Activated naive CD8-positive, alpha-beta T cell treated with anti-CD3 and anti-CD28 coated beads for 36 hours (primary cell): Measurements from ENCODE around the gene GPC1. TPM values are rescaled to one million over a fixed set of nuclear protein-coding genes. Genes with fewer than 3 reads are reported as not detected.

ENCODE experiments used
- DNase-seq: peaks from one replicate; pipeline ENCODE4 v3.0.0; 2021
- H3K27ac Mint-ChIP-seq: one replicate; pipeline ENCODE4 v1.8.0; 2022; ENCODE audit warnings: mild to moderate bottlenecking, moderate library complexity, mixed read lengths
- H3K27me3 Mint-ChIP-seq: one replicate; pipeline ENCODE4 v1.8.0; 2022; ENCODE audit warnings: mild to moderate bottlenecking, mixed read lengths
- H3K36me3 Mint-ChIP-seq: one replicate; pipeline ENCODE4 v1.8.0; 2021; ENCODE audit warnings: mild to moderate bottlenecking, mixed read lengths
- H3K4me1 Mint-ChIP-seq: one replicate; pipeline ENCODE4 v1.8.0; 2021; ENCODE audit warnings: mixed read lengths
- H3K4me3 Mint-ChIP-seq: one replicate; pipeline ENCODE4 v1.8.0; 2022; ENCODE audit warnings: mild to moderate bottlenecking, moderate library complexity, mixed read lengths
- H3K9me3 Mint-ChIP-seq: one replicate; pipeline ENCODE4 v1.8.0; 2022; ENCODE audit warnings: mixed read lengths
- total RNA-seq, 2 experiments: library from RNA; stranded (reverse); gene quantifications; one replicate each; pipeline ENCODE4 v1.2.3, GENCODE V29; 2021

GPC1 gene
- total RNA-seq, 2 experiments from 2014 or later = 0.64 to 1.3 TPM

- no peaks in the 10 kb centered on the region for H3K9me3 Mint-ChIP-seq
- H3K4me3 Mint-ChIP-seq = no peak overlapping the region
- H3K36me3 Mint-ChIP-seq = no peaks in the 10 kb centered on the region
- DNase-seq = no peak
- H3K27me3 Mint-ChIP-seq = no peaks in the 10 kb centered on the region
- H3K27ac Mint-ChIP-seq = no peak overlapping the region
- peaks cover 2% of the 10 kb centered on the region for H3K4me1 Mint-ChIP-seq
Observed at GRCh38 chr2:240394549-240394948, 40.9 kb upstream of the GPC1 start.

GRCh38 chr2:240395448-240395847, 40.0 kb upstream of the GPC1 start:
- no peak for DNase-seq
- Mint-ChIP-seq H3K9me3 (no peaks in the 10 kb centered on the region), H3K27ac (no peak overlapping the region), H3K27me3 (no peaks in the 10 kb centered on the region), H3K4me3 (no peak overlapping the region), H3K4me1 (no peaks in the 10 kb centered on the region), H3K36me3 (no peaks in the 10 kb centered on the region)

- no peak overlapping the region for H3K27ac Mint-ChIP-seq
- H3K4me3 Mint-ChIP-seq = no peak overlapping the region
- H3K4me1 Mint-ChIP-seq = no peaks in the 10 kb centered on the region
- H3K36me3 Mint-ChIP-seq = no peaks in the 10 kb centered on the region
- DNase-seq = no peak
- no peaks in the 10 kb centered on the region for H3K27me3 Mint-ChIP-seq
- no peaks in the 10 kb centered on the region for H3K9me3 Mint-ChIP-seq
Observed at GRCh38 chr2:240395896-240396622, 39.4 kb upstream of the GPC1 start.

DNA sequence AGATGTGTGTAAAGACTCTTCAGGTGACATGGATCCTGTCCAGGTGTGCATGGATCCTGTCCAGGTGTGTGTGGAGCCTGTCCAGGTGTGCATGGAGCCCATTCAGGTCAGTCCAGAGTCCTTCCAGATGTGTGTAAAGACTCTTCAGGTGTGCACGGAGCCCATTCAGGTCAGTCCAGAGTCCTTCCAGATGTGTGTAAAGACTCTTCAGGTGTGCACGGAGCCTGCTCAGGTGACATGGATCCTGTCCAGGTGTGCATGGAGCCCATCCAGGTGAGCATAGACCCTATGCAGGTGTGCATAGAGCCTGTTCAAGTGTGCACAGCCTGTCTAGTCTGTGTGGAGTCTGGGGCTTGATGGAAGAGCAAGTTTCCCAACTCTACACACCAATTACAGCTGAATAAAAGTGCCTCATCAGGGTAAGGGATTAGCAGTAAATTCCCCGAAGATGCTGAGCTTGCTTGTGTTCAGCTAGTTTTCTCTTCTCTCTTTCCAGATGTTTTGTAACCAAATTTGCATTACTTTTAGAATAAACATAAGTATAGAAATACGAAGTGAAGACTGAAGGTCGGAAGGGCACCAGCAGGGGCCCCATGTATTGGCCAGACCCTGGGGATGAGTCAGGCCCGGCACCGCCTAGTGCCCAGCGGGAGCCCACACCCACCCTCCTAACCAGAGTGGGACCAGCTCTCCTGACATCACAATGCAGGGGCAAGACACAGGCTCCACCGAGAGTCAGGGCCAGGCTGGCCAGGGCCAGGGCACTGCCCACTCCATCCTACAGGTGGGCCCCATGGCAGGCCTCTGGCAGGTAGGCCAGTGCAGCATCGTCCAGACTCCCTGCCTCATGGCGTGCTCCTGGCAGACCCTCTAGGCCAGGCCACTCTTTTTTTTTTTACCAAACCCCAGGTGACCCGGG, 38.6 kb upstream of the GPC1 start:
- no peaks in the 10 kb centered on the region for H3K27me3 Mint-ChIP-seq

GRCh38 chr2:240397542-240397916, 37.9 kb upstream of the GPC1 start:
- no peaks in the 10 kb centered on the region for H3K4me1 Mint-ChIP-seq
- H3K9me3 Mint-ChIP-seq = no peaks in the 10 kb centered on the region
- H3K27ac Mint-ChIP-seq = no peak overlapping the region
- H3K27me3 Mint-ChIP-seq = no peaks in the 10 kb centered on the region
- no peaks in the 10 kb centered on the region for H3K36me3 Mint-ChIP-seq
- no peak for DNase-seq
- H3K4me3 Mint-ChIP-seq = no peak overlapping the region

More for the DNA sequence above, 38.6 kb upstream of the GPC1 start:
- Mint-ChIP-seq H3K9me3 (no peaks in the 10 kb centered on the region), H3K27ac (no peak overlapping the region), H3K4me1 (no peaks in the 10 kb centered on the region), H3K36me3 (no peaks in the 10 kb centered on the region), H3K4me3 (no peak overlapping the region)
- DNase-seq = no peak

DNA sequence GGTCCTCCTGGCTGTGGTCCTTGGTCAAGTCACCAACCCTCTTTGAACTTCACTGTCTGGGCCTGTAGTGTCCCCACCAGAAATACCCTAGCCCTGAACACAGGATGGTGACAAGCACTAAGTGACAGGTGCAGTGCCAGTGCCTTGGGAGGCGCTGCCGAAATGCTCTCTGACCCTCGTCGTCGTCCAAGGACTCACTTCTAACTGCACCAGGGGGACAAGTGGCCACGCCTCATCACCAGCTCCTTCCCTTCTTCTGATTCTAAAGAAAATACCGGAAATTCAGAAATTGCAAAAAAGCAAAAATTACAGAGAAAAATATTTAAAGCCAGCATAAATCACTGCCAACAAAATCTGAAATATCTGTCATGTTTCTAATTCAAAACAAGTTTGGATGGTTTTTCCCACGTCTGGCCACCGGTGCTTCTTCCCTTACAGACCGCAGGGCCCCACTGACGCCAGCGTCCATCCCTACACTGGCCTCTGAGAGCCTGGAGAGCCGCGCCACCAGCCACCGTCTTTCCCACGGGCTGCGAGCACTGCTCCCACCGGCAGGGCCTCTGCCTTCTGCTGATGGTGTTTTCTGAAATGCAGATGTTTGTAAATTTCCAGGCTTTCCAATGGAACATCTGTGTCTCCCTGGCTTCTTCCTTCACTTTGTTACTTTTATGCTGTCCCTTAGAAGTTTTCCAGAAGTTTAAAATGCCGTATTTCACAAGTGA, 37.4 kb upstream of the GPC1 start:
- Mint-ChIP-seq H3K4me1 (peaks cover under 1% of the 10 kb centered on the region), H3K9me3 (no peaks in the 10 kb centered on the region), H3K27ac (no peak overlapping the region), H3K36me3 (no peaks in the 10 kb centered on the region), H3K4me3 (no peak overlapping the region), H3K27me3 (no peaks in the 10 kb centered on the region)
- no peak for DNase-seq

DNA sequence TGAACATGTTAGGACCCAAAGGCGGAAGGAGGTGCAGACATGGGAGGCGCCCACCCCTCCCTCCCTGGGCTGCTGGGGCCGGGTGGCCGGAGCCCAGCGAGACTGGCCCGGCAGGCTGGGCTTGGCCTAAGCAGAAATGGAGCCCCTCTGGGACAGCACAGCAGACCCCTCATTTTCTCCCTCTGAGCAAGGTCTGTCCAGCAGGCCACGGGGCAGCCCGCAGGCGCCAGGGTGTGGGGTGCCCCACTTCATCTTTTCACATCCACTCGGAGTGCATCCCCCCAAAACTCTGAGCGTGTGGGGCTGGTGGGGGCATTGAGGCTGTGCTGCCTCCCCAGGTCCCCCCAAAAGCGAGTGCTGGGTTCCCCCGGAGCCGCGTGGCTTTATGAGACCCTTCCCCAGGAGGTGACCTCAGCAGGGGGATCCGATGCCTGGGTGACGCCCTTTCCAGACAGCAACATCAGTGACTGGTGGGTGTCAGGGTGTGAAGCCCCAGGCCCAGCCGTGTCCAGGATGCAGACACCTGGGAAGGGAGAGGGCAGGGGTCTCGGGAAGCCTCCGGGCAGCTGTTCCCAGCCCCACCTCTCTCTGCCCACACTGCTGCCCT, 36.7 kb upstream of the GPC1 start:
- DNase-seq = no peak
- H3K9me3 Mint-ChIP-seq = no peaks in the 10 kb centered on the region
- peaks cover 5% of the 10 kb centered on the region for H3K4me1 Mint-ChIP-seq
- no peak overlapping the region for H3K27ac Mint-ChIP-seq
- H3K36me3 Mint-ChIP-seq = no peaks in the 10 kb centered on the region
- H3K4me3 Mint-ChIP-seq = no peak overlapping the region
- no peaks in the 10 kb centered on the region for H3K27me3 Mint-ChIP-seq

GRCh38 chr2:240399419-240400324, 35.8 kb upstream of the GPC1 start:
- Mint-ChIP-seq H3K36me3 (no peaks in the 10 kb centered on the region), H3K27me3 (no peaks in the 10 kb centered on the region), H3K27ac (no peak overlapping the region), H3K9me3 (no peaks in the 10 kb centered on the region), H3K4me3 (no peak overlapping the region), H3K4me1 (peaks cover 5% of the 10 kb centered on the region)
- no peak for DNase-seq

GRCh38 chr2:240400371-240401161, 34.9 kb upstream of the GPC1 start:
- H3K9me3 Mint-ChIP-seq = no peaks in the 10 kb centered on the region
- H3K4me1 Mint-ChIP-seq = peaks cover 5% of the 10 kb centered on the region
- H3K27me3 Mint-ChIP-seq = no peaks in the 10 kb centered on the region
- DNase-seq = no peak
- no peak overlapping the region for H3K27ac Mint-ChIP-seq
- H3K36me3 Mint-ChIP-seq = no peaks in the 10 kb centered on the region
- no peak overlapping the region for H3K4me3 Mint-ChIP-seq

GRCh38 chr2:240401308-240401707, 34.2 kb upstream of the GPC1 start:
- Mint-ChIP-seq H3K27me3 (no peaks in the 10 kb centered on the region), H3K27ac (no peak overlapping the region), H3K4me1 (peaks cover 5% of the 10 kb centered on the region), H3K9me3 (no peaks in the 10 kb centered on the region), H3K4me3 (no peak overlapping the region), H3K36me3 (no peaks in the 10 kb centered on the region)
- DNase-seq = no peak

- no peak for DNase-seq
- Mint-ChIP-seq H3K27ac (no peak overlapping the region), H3K4me1 (peaks cover 5% of the 10 kb centered on the region), H3K4me3 (no peak overlapping the region), H3K9me3 (no peaks in the 10 kb centered on the region), H3K27me3 (no peaks in the 10 kb centered on the region), H3K36me3 (no peaks in the 10 kb centered on the region)
Observed at GRCh38 chr2:240401781-240402551, 33.5 kb upstream of the GPC1 start.

- H3K27me3 Mint-ChIP-seq = no peaks in the 10 kb centered on the region
- H3K9me3 Mint-ChIP-seq = no peaks in the 10 kb centered on the region
- H3K36me3 Mint-ChIP-seq = no peaks in the 10 kb centered on the region
- H3K27ac Mint-ChIP-seq = no peak overlapping the region
- H3K4me1 Mint-ChIP-seq = peaks cover 5% of the 10 kb centered on the region
- DNase-seq = no peak
- no peak overlapping the region for H3K4me3 Mint-ChIP-seq
Observed at GRCh38 chr2:240402566-240403272, 32.7 kb upstream of the GPC1 start.
